Erythroblast (primary cell): ENCODE data around the gene IGFBP4.

ENCODE experiments used
- DNase-seq, 2 experiments: peaks; one replicate each; lab custom pipeline; 2025; lab: John Stamatoyannopoulos, UW
- GATA1 ChIP-seq: IDR thresholded peaks from 2 replicates; pipeline ENCODE4 v1.6.1; 2011; ENCODE audit warnings: low read depth, mild to moderate bottlenecking, control low read depth, low read length, moderate library complexity
- POLR2A ChIP-seq: IDR thresholded peaks from 2 replicates; pipeline ENCODE4 v1.6.1; 2011; ENCODE audit warnings: mild to moderate bottlenecking, low read length

The IGFBP4 gene

GRCh38 chr17:40419559-40420331 lies 23.5 kb upstream of the IGFBP4 start:
- no peak for DNase-seq
- TF ChIP-seq POLR2A (no peak), GATA1 (no peak)

DNA sequence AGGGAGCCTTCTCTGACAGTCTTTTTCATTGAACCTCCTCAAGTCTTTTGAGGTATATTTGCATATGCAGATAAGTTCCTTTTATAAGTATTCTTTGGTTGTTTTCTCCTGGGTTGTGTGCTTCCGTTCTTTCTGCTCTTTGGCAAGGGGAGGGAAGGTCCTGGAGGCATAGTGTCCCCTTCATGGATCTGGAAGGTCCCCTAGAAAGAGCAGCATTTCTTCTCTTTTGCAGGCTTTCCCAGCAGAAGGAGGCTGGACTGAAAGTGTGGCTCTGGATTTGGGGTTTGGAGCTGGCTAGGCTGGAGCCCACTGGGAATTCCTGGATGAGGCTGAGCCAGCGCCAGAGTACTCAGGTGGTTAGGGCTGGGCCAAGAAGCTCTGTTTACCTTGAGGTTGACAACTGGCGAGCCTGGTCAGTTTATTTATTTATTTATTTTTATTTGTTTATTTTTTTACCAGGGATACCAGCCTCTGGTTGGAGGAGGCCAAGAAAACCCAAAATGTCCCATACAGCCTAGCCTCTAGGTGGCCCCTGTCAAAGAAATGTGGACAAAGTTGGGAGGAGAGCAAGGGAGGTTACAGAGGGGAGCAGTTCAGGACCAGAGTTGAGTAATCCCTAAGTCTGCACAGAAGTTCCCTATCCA lies 20.1 kb upstream of the IGFBP4 start:
- TF ChIP-seq GATA1 (no peak), POLR2A (no peak)
- DNase-seq: no peak

- DNase-seq: no peak
- TF ChIP-seq POLR2A: no peak
- TF ChIP-seq GATA1: no peak
These were observed 17.5 kb upstream of the IGFBP4 start for GRCh38 chr17:40425741-40426140.

DNA sequence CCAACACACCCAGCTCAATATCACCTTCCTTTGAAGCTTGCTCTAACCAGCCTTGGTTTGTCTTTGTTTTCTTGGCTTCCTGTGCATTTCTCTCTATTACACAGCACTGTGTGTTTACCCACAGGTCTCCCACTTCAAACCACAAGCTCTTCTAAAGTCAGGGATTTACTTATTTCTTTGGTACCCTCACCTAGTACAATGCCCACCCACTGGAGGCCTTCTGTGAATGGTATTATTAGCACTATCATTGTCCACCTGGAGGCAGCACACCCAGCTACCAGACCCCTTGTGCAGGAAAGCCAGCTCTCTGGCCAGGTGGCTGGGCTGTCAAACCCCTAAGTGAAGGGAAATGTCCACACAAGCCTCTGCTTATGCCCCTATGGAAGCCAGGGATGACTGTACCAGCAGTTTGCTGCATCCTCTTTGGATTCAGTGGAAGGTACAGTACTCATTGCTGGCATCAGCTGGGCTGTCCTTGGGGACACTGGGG lies 16.2 kb upstream of the IGFBP4 start:
- DNase-seq: no peak
- TF ChIP-seq POLR2A: no peak
- TF ChIP-seq GATA1: no peak

DNA sequence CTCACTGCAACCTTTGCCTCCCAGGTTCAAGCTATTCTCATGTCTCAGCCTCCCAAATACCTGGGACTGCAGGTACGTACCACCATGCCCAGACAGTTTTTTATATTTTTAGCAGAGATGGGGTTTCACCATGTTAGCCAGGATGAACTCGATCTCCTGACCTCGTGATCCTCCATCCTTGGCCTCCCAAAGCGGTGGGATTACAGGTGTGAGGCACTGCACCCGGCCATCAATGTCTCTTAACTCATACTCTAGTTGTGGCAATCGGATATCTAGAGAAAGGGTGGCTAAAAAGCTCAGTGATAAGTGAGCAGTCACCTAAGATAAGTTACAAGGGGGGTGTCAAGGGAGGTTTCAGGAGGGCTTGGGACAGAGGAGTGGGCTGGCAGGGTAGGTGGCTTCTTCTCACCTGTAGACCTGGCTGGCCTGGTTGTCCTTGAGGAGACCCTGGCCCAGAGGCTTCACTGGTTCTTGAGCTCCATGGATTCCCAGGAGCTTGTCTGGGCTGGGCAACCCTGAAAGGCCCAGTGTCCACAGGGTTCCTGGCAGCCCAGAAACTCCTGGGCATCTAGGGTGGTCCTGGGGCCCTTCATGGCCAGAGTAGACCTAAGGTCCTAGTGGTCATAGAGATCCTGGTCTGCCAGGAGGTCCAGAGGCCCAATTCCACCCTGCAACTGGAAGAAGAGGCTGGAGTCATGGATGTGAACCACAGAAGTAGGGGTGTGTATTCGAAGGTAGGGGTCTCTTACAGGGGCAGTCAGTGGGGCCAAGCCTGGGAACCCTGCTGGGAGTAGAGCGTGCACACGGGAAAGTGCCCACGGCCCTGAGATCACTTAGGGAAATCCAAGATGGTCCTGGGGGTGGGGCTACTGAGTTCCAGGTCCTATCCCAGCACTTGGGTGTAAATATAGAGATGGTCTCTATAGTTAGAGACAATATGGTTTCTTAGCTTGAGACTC lies 12.7 kb upstream of the IGFBP4 start:
- TF ChIP-seq GATA1 (no peak), POLR2A (no peak)
- no peak for DNase-seq

DNA sequence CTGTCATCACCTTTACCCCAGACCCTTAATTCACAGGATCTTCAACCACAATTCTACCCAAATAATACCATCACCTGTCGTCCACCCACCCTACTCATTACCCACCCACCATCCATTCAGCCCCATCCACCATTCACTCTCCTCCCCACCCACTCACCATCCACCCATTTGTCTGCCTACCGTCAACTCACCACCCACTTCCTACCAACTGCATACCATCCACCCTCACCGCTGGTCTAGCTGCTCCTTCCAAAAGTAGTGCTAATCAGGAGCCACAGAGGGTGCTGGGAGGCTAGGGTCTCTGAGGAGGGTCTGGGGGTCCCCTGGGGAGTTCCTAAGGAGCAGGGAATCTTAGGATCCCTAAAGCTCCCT lies 12.0 kb upstream of the IGFBP4 start:
- TF ChIP-seq POLR2A (no peak), GATA1 (no peak)
- no peak for DNase-seq

DNA sequence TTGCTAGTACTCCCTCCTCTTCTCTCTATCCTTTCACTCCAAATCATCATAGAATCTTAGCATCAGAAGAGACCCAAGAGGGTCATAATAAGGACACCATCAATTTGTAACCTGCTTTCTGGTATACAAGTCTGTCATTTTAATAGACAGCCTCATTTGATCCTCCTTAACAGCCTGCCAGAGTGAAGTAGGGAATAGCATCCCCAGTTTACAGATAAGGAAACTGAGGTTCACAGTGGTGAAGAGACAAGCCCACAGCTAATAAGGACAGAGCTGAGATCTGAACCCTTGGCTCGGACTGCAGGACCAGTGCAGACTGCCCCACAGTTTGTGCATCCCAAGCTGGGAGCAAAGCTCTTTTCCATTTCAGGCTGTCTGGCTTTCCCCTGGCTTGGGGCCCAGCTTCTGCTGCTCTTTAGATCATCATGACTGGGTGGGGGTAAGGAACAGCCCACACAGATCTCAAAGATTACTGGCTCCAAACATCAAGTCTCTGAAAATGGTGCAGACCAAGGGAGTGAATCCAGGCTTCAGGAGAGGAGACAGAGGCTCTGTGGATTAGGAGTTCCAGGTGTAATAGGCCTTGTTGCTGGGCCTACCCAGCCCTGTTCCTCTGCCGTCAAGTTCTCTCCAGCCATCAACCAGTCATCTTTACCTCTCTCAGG lies 10.3 kb upstream of the IGFBP4 start:
- DNase-seq: peak; percentile 24 to 38
- no peak for TF ChIP-seq POLR2A
- TF ChIP-seq GATA1: no peak

- TF ChIP-seq GATA1 (no peak), POLR2A (no peak)
- DNase-seq: peak; percentile 49 to 52
These were observed 9.5 kb upstream of the IGFBP4 start for GRCh38 chr17:40433551-40434415.

DNA sequence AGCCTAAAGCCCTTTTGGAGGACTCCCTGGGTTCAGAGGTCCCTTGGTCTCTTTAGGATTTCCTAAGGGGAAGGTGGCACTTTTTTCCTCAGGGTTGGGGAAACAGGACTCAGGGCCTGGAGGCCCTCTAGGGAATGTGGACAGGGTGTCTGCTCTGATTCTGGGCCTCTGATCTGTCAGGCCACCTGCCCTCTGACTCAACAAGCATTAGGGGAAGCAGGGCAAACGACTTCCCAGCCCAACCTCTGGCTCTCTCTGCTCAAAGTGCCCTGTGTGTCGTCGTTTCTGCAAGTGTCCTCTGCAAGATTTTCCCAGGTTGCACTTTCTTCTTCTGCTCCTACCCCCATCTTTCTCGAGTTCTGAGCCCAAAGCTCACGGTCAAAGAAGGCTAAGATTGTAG lies 6.6 kb upstream of the IGFBP4 start:
- no peak for DNase-seq
- TF ChIP-seq GATA1 (no peak), POLR2A (no peak)

- DNase-seq: peak in 1 of 2 experiments; percentile 24
- no peak for TF ChIP-seq POLR2A
- TF ChIP-seq GATA1: no peak
These were observed 6.0 kb upstream of the IGFBP4 start for GRCh38 chr17:40437095-40437732.

DNA sequence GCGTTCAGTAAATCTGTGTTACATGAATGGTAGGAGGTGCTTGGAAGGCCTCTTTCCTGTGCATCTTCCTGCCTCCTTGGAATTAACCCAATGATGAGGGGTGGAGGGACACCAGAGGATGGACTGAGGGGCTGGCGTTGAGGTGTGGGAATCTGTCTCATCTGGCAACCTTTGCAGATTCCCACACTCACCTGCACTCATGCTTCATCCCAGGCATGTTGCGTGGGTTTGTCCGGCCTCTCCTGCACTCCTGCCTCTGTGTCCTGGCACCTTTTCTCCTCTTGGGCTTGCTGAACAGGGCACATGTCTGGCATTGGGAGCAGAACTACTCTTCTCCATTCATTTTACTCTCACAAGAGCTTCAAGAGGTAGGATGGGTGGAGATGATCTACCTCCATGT lies 3.1 kb upstream of the IGFBP4 start:
- DNase-seq: no peak
- TF ChIP-seq POLR2A (no peak), GATA1 (no peak)

- DNase-seq: no peak
- TF ChIP-seq POLR2A (no peak), GATA1 (no peak)
These were observed 656 bp upstream of the IGFBP4 start for GRCh38 chr17:40442392-40443195.
